GM21619 (cell line): ENCODE results near the gene GLYR1.
"Not testable (repeated sequence)": the region's sequence is repeated elsewhere in the genome, so short reads cannot be mapped to it uniquely, and the experiment has no call there.

ENCODE experiments used
- ATAC-seq: cut with Tn5 transposase; IDR thresholded peaks from one replicate; pipeline ENCODE4 v1.9.1; 2021; ENCODE audit not compliant: unreplicated experiment

GLYR1 gene

GRCh38 chr16:4790261-4790660, 56.8 kb downstream of the GLYR1 start:
- ATAC-seq: no peak

GRCh38 chr16:4788910-4789309, 58.2 kb downstream of the GLYR1 start:
- ATAC-seq: no peak

- no peak for ATAC-seq
Measured at GRCh38 chr16:4788489-4788889, 58.6 kb downstream of the GLYR1 start.

- ATAC-seq: no peak
Measured at GRCh38 chr16:4787627-4788482, 59.2 kb downstream of the GLYR1 start, which contains the start of gene SEPTIN12. SEPTIN12 (minus strand) TSS chr16:4788345; CDS start chr16:4787645, 700 bp downstream.

- no peak for ATAC-seq
Measured at GRCh38 chr16:4787068-4787467, 60.0 kb downstream of the GLYR1 start.

GRCh38 chr16:4785758-4786433, 61.2 kb downstream of the GLYR1 start:
- no peak for ATAC-seq

GRCh38 chr16:4784444-4784987, 62.6 kb downstream of the GLYR1 start:
- ATAC-seq: not testable (repeated sequence)

GRCh38 chr16:4783951-4784336, 63.1 kb downstream of the GLYR1 start:
- no peak for ATAC-seq

- no peak for ATAC-seq
Measured at GRCh38 chr16:4783251-4783950, 63.7 kb downstream of the GLYR1 start.

- no peak for ATAC-seq
Measured at GRCh38 chr16:4780235-4780634, 66.9 kb downstream of the GLYR1 start.

- no peak for ATAC-seq
Measured at GRCh38 chr16:4778050-4778392, 69.1 kb downstream of the GLYR1 start.

- no peak for ATAC-seq
Measured at GRCh38 chr16:4777339-4778049, 69.6 kb downstream of the GLYR1 start.

GRCh38 chr16:4776141-4776705, 70.9 kb downstream of the GLYR1 start:
- ATAC-seq: no peak

GRCh38 chr16:4775005-4775404, 72.1 kb downstream of the GLYR1 start:
- ATAC-seq: no peak

GRCh38 chr16:4772351-4772750, 74.7 kb downstream of the GLYR1 start:
- ATAC-seq: no peak

GRCh38 chr16:4771646-4772045, 75.4 kb downstream of the GLYR1 start:
- no peak for ATAC-seq

- ATAC-seq: no peak
Measured at GRCh38 chr16:4769306-4769638, 77.8 kb downstream of the GLYR1 start.

GRCh38 chr16:4768549-4769305, 78.4 kb downstream of the GLYR1 start:
- peak; percentile 64 for ATAC-seq

GRCh38 chr16:4767872-4768548, 79.1 kb downstream of the GLYR1 start:
- no peak for ATAC-seq
